HepG2 (cell line): ENCODE data around the gene ST6GALNAC6. TPM values are rescaled to one million over a fixed set of nuclear protein-coding genes. Genes with fewer than 3 reads are reported as not detected.

Experiments
- AGO2 ChIP-seq: fragments of 200-400 bp; formaldehyde crosslinking; optimal IDR thresholded peaks from 2 replicates; pipeline ENCODE3; 2017; ENCODE audit warnings: mild to moderate bottlenecking, low read depth, low read length, moderate library complexity
- ATF1 ChIP-seq: IDR thresholded peaks from 2 replicates; pipeline ENCODE4 v1.6.1; 2016; ENCODE audit warnings: mild to moderate bottlenecking, control low read depth
- CHCHD3 ChIP-seq: sonication (generic); formaldehyde crosslinking; IDR thresholded peaks from 2 replicates; pipeline ENCODE4 v1.8.0; 2022; ENCODE audit warnings: mild to moderate bottlenecking, missing genetic modification reagents, moderate library complexity
- EED ChIP-seq: sonication (generic); formaldehyde crosslinking; IDR thresholded peaks from 2 replicates; pipeline ENCODE4 v1.5.0; 2020; ENCODE audit warnings: mild to moderate bottlenecking, missing genetic modification reagents
- HOXA5 ChIP-seq: sonication (generic); formaldehyde crosslinking; IDR thresholded peaks from 2 replicates; pipeline ENCODE4 v1.4.0; 2020; ENCODE audit warnings: missing genetic modification reagents
- NBN ChIP-seq: fragments of 450-650 bp; conservative IDR thresholded peaks from 2 replicates; pipeline ENCODE4 v1.6.1; 2017
- NFE2L1 ChIP-seq: sonication (generic); formaldehyde crosslinking; IDR thresholded peaks from 2 replicates; pipeline ENCODE4 v1.4.0; 2020; ENCODE audit warnings: missing genetic modification reagents, mild to moderate bottlenecking, borderline replicate concordance
- PHF20 ChIP-seq: sonication (generic); formaldehyde crosslinking; IDR thresholded peaks from 2 replicates; pipeline ENCODE4 v1.5.0; 2020; ENCODE audit warnings: mild to moderate bottlenecking, missing genetic modification reagents
- RARG ChIP-seq: sonication (generic); formaldehyde crosslinking; IDR thresholded peaks from 2 replicates; pipeline ENCODE4 v1.4.0; 2020; ENCODE audit warnings: low read depth, mild to moderate bottlenecking, missing genetic modification reagents
- REL ChIP-seq: sonication (generic); formaldehyde crosslinking; conservative IDR thresholded peaks from 2 replicates; pipeline ENCODE4 v1.8.0; 2022; ENCODE audit warnings: mild to moderate bottlenecking, missing genetic modification reagents, moderate library complexity
- REPIN1 ChIP-seq: sonication (generic); formaldehyde crosslinking; IDR thresholded peaks from 2 replicates; pipeline ENCODE4 v1.8.0; 2022; ENCODE audit warnings: missing genetic modification reagents, low read depth, mild to moderate bottlenecking, borderline replicate concordance
- ZC3H13 ChIP-seq: sonication (generic); formaldehyde crosslinking; IDR thresholded peaks from 2 replicates; pipeline ENCODE4 v1.8.1; 2023; ENCODE audit warnings: mild to moderate bottlenecking, missing genetic modification reagents, moderate library complexity
- ZC3H4 ChIP-seq: sonication (generic); formaldehyde crosslinking; IDR thresholded peaks from 2 replicates; pipeline ENCODE4 v1.4.0; 2020; ENCODE audit warnings: missing genetic modification reagents, borderline replicate concordance
- ZNF34 ChIP-seq: sonication (generic); formaldehyde crosslinking; IDR thresholded peaks from 2 replicates; pipeline ENCODE4 v1.4.0; 2020; ENCODE audit warnings: mild to moderate bottlenecking, missing genetic modification reagents, borderline replicate concordance
- ZNF562 ChIP-seq: sonication (generic); formaldehyde crosslinking; IDR thresholded peaks from 2 replicates; pipeline ENCODE4 v1.8.0; 2022; ENCODE audit warnings: missing genetic modification reagents, borderline replicate concordance
- ZNF605 ChIP-seq: sonication (generic); formaldehyde crosslinking; IDR thresholded peaks from 2 replicates; pipeline ENCODE4 v1.8.0; 2022; ENCODE audit warnings: mild to moderate bottlenecking, missing genetic modification reagents
- ZNF607 ChIP-seq: sonication (generic); formaldehyde crosslinking; IDR thresholded peaks from 2 replicates; pipeline ENCODE4 v1.5.1; 2020; ENCODE audit warnings: missing genetic modification reagents, mild to moderate bottlenecking, borderline replicate concordance
- ZNF773 ChIP-seq: sonication (generic); formaldehyde crosslinking; IDR thresholded peaks from 2 replicates; pipeline ENCODE4 v1.4.0; 2020; ENCODE audit warnings: missing genetic modification reagents, borderline replicate concordance
- polyA plus RNA-seq, 8 experiments: library from polyadenylated mRNA; depleted of rRNA in 3 of 8; stranded (reverse) in 7 of 8; unstranded in 1 of 8; fragments of >200 nt; fragmentation: Illumina TruSeq in 4 of 8; extraction: Trizol in 4 of 8; gene quantifications; 2 replicates each; pipeline versions ENCODE4 v1.2.1 to v1.2.3, GENCODE V29; 2011 to 2016; ENCODE audit warnings: low read depth in 4 of 8, missing spikeins in 1 of 8, mixed read lengths in 1 of 8; ENCODE audit not compliant: insufficient read depth in 1 of 8
- total RNA-seq, 5 experiments: library from RNA; depleted of rRNA; stranded (reverse); fragments of >200 nt; fragmentation: Illumina TruSeq; extraction: Trizol; gene quantifications; 2 replicates each; pipeline ENCODE4 v1.2.3, GENCODE V29; 2016; ENCODE audit warnings: low read depth in 1 of 5
- TF ChIP-seq, protein P1 (sequence below): sonication (generic); formaldehyde crosslinking; IDR thresholded peaks from 2 replicates; pipeline ENCODE4 v1.5.0; 2020; ENCODE audit warnings: mild to moderate bottlenecking, missing genetic modification reagents, borderline replicate concordance
- TF ChIP-seq, protein P2 (sequence below): sonication (generic); formaldehyde crosslinking; conservative IDR thresholded peaks from 2 replicates; pipeline ENCODE4 v1.5.0; 2020; ENCODE audit warnings: missing genetic modification reagents
- TF ChIP-seq, protein P3 (sequence below): sonication (generic); formaldehyde crosslinking; IDR thresholded peaks from 2 replicates; pipeline ENCODE4 v1.8.0; 2022; ENCODE audit warnings: mild to moderate bottlenecking, missing genetic modification reagents
- TF ChIP-seq, protein P4 (sequence below): sonication (generic); formaldehyde crosslinking; IDR thresholded peaks from 2 replicates; pipeline ENCODE4 v1.8.0; 2022; ENCODE audit warnings: mild to moderate bottlenecking, missing genetic modification reagents, moderate library complexity
- TF ChIP-seq, protein P5 (sequence below): IDR thresholded peaks from 2 replicates; pipeline ENCODE4 v1.6.1; 2018; ENCODE audit warnings: missing genetic modification reagents

ST6GALNAC6 gene
- total and polyA plus RNA-seq, 2 of the 13 experiments (the other 11 are each of a cell fraction or from before 2014, with no cell fraction given) = 18.5 to 65.4 TPM

DNA sequence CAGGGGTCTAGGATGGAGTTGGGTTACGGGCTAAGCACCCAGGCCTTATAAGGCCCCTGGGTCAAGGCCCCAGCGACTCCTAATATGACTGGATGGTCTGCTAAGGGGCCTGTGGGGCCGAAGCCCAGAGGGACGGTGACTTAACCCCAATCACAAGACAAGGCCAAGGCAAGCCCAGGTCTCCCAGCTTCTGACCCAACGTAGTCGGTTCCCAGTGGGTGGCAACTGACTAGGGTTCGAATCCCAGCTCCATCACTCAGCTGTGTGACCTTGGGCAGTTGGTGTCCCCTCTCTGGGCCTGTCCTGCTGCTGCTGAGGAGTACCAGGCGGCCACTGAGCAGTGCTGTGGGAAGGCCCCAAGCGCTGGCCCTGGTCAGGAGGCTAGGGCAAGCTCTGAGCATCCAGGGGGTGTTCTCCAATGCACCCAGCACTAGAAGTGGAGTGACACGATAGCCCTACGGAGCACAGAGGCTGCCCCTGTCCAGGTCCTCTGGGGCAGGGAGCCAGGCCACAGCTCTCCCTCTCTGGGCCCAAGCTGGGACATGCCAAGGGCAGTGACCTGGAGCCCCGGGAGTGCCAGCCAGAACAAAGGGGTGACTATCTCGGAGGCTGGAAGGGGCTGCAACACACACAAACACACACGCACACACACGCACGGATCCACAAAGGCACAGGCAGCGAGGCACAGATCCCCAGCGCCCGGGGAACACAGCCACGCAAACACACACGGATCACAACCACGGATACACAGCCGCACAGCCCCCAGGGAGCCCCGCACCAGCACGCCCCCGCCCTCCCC is 22.4 kb downstream of the ST6GALNAC6 start (continued):
- TF ChIP-seq, protein P1, sequence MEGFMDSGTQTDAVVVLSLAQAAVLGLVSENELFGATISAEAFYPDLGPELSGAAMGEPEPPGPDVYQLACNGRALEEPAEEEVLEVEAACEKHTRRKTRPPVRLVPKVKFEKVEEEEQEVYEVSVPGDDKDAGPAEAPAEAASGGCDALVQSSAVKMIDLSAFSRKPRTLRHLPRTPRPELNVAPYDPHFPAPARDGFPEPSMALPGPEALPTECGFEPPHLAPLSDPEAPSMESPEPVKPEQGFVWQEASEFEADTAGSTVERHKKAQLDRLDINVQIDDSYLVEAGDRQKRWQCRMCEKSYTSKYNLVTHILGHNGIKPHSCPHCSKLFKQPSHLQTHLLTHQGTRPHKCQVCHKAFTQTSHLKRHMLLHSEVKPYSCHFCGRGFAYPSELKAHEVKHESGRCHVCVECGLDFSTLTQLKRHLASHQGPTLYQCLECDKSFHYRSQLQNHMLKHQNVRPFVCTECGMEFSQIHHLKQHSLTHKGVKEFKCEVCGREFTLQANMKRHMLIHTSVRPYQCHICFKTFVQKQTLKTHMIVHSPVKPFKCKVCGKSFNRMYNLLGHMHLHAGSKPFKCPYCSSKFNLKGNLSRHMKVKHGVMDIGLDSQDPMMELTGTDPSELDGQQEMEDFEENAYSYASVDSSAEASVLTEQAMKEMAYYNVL (CRISPR knock-in tag) = 0 out of 2 replicates have a peak, but pooled peaks have one; percentile 38
- TF ChIP-seq ATF1 (CRISPR knock-in tag) (no peak), ZNF773 (CRISPR knock-in tag) (no peak), ZNF607 (0 out of 2 replicates have a peak, but pooled peaks have one; percentile 30), HOXA5 (no peak), EED (no peak), ZC3H13 (CRISPR knock-in tag) (0 out of 2 replicates have a peak, but pooled peaks have one; percentile 42), ZNF34 (CRISPR knock-in tag) (no peak), RARG (CRISPR knock-in tag) (no peak), PHF20 (CRISPR knock-in tag) (no peak), AGO2 (no peak), REPIN1 (no peak), REL (no peak), ZNF562 (CRISPR knock-in tag) (no peak), ZNF605 (no peak), CHCHD3 (CRISPR knock-in tag) (no peak), NBN (no peak), ZC3H4 (CRISPR knock-in tag) (no peak), NFE2L1 (CRISPR knock-in tag) (no peak)
- TF ChIP-seq, protein P2, sequence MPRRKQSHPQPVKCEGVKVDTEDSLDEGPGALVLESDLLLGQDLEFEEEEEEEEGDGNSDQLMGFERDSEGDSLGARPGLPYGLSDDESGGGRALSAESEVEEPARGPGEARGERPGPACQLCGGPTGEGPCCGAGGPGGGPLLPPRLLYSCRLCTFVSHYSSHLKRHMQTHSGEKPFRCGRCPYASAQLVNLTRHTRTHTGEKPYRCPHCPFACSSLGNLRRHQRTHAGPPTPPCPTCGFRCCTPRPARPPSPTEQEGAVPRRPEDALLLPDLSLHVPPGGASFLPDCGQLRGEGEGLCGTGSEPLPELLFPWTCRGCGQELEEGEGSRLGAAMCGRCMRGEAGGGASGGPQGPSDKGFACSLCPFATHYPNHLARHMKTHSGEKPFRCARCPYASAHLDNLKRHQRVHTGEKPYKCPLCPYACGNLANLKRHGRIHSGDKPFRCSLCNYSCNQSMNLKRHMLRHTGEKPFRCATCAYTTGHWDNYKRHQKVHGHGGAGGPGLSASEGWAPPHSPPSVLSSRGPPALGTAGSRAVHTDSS = no peak
- TF ChIP-seq, protein P3, sequence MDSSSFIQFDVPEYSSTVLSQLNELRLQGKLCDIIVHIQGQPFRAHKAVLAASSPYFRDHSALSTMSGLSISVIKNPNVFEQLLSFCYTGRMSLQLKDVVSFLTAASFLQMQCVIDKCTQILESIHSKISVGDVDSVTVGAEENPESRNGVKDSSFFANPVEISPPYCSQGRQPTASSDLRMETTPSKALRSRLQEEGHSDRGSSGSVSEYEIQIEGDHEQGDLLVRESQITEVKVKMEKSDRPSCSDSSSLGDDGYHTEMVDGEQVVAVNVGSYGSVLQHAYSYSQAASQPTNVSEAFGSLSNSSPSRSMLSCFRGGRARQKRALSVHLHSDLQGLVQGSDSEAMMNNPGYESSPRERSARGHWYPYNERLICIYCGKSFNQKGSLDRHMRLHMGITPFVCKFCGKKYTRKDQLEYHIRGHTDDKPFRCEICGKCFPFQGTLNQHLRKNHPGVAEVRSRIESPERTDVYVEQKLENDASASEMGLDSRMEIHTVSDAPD (CRISPR knock-in tag) = no peak
- TF ChIP-seq, protein P4, sequence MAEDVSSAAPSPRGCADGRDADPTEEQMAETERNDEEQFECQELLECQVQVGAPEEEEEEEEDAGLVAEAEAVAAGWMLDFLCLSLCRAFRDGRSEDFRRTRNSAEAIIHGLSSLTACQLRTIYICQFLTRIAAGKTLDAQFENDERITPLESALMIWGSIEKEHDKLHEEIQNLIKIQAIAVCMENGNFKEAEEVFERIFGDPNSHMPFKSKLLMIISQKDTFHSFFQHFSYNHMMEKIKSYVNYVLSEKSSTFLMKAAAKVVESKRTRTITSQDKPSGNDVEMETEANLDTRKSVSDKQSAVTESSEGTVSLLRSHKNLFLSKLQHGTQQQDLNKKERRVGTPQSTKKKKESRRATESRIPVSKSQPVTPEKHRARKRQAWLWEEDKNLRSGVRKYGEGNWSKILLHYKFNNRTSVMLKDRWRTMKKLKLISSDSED = no peak
- TF ChIP-seq, protein P5, sequence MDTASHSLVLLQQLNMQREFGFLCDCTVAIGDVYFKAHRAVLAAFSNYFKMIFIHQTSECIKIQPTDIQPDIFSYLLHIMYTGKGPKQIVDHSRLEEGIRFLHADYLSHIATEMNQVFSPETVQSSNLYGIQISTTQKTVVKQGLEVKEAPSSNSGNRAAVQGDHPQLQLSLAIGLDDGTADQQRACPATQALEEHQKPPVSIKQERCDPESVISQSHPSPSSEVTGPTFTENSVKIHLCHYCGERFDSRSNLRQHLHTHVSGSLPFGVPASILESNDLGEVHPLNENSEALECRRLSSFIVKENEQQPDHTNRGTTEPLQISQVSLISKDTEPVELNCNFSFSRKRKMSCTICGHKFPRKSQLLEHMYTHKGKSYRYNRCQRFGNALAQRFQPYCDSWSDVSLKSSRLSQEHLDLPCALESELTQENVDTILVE (CRISPR knock-in tag) = no peak
